BJ (cell line): ENCODE measurements around the gene NGF. TPM values are rescaled to one million over a fixed set of nuclear protein-coding genes. Genes with fewer than 3 reads are reported as not detected.

ENCODE experiments used
- CTCF ChIA-PET: fragments of 350-600 bp; formaldehyde crosslinking; extraction: SDS; loops from one replicate; lab custom pipeline; 2021; ENCODE audit warnings: antibody characterized with exemption, inconsistent platforms; lab: Yijun Ruan, JAX
- POLR2A ChIA-PET: fragments of 300-600 bp; sonication (Branson Sonifier 250); formaldehyde crosslinking; extraction: SDS; loops from one replicate; lab custom pipeline; 2021; ENCODE audit warnings: antibody characterized with exemption; lab: Charles Lee
- DNase-seq: peaks from one replicate; pipeline ENCODE4 v3.0.0-alpha.2; 2011; ENCODE audit warnings: low read depth
- H3K27me3 ChIP-seq: 2 replicates; pipeline ENCODE4 v1.6.0; 2011; ENCODE audit warnings: low read length; ENCODE audit not compliant: control insufficient read depth, insufficient read depth
- H3K36me3 ChIP-seq: 2 replicates; pipeline ENCODE4 v1.5.1; 2011; ENCODE audit warnings: low read length; ENCODE audit not compliant: control insufficient read depth, insufficient read depth
- H3K4me3 ChIP-seq: 2 replicates; pipeline ENCODE4 v1.5.1; 2011; ENCODE audit warnings: low read depth, mild to moderate bottlenecking, control low read depth, low read length
- polyA plus RNA-seq: library from polyadenylated mRNA; depleted of rRNA; stranded (reverse); fragments of >200 nt; gene quantifications from 2 replicates; pipeline ENCODE4 v1.2.3, GENCODE V29; 2011
- TF ChIP-seq, protein P1 (sequence below): IDR thresholded peaks from 2 replicates; pipeline ENCODE4 v1.5.1; 2011; ENCODE audit warnings: low read depth, mild to moderate bottlenecking, control low read depth, inconsistent platforms, low read length, moderate library complexity; ENCODE audit not compliant: insufficient read depth

Gene NGF
- polyA plus RNA-seq, 1 experiment, result 49.6 TPM

DNA sequence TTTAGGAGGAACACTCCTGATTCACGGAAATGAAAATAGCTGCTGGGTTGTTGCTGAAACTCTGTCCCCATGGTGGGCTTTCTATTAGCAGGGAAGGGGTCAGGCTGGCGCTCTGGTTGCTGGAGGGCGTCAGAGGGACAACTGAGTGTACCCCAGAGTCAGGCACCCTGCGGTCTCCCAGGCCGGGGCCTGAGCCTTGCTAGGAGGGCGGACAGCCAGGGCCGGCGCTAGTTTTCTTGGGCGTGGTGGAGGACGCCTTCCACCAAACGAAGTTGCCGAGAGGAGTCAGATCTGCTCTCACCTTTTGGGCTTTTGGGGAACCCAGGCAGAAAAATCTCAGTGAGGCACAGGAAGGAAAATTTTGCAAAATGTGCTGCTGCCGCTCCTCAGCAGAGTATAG lies 54.8 kb downstream of the NGF start:
- no peak overlapping the region for H3K4me3 ChIP-seq

DNA sequence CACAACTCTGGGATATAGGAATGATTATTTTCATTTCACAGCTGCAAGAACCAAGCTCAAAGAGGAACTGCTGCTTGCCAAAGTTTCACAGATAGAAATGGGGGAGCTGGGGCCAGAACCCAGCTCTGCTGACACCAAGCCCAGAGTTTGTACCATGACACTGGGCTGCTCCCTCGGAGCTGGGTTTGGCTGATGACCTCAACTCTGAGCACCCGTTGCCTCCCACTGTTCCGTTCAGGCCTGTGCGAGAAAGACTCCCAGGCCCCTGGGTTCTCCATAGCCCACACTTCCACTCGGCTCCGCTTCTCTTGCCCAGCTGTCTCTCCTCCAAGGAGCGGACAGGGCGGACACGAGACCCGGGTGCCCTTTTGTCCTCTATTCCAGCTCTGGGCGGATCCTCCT lies 55.2 kb downstream of the NGF start:
- no peak for DNase-seq
- ChIA-PET CTCF (interaction anchor here (0.7 to 3.1 kb wide), 3 partner anchors 19 to 186 kb away, joined by 3 to 14 read pairs (median 3); no protein-coding TSS in a partner anchor), POLR2A (no interaction called here)
- H3K4me3 ChIP-seq, result no peak overlapping the region
- H3K36me3 ChIP-seq, result peaks cover 14% of the 10 kb centered on the region
- TF ChIP-seq, protein P1, sequence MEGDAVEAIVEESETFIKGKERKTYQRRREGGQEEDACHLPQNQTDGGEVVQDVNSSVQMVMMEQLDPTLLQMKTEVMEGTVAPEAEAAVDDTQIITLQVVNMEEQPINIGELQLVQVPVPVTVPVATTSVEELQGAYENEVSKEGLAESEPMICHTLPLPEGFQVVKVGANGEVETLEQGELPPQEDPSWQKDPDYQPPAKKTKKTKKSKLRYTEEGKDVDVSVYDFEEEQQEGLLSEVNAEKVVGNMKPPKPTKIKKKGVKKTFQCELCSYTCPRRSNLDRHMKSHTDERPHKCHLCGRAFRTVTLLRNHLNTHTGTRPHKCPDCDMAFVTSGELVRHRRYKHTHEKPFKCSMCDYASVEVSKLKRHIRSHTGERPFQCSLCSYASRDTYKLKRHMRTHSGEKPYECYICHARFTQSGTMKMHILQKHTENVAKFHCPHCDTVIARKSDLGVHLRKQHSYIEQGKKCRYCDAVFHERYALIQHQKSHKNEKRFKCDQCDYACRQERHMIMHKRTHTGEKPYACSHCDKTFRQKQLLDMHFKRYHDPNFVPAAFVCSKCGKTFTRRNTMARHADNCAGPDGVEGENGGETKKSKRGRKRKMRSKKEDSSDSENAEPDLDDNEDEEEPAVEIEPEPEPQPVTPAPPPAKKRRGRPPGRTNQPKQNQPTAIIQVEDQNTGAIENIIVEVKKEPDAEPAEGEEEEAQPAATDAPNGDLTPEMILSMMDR, result no peak
- no peaks in the 10 kb centered on the region for H3K27me3 ChIP-seq

More for the DNA sequence above, 54.8 kb downstream of the NGF start:
- ChIA-PET POLR2A (no interaction called here), CTCF (interaction anchor here (1.3 to 3.1 kb wide), 2 partner anchors 18 to 144 kb away, joined by 3 to 14 read pairs; no protein-coding TSS in a partner anchor)
- H3K27me3 ChIP-seq, result no peaks in the 10 kb centered on the region
- TF ChIP-seq, protein P1, result no peak
- no peak for DNase-seq
- peaks cover 15% of the 10 kb centered on the region for H3K36me3 ChIP-seq

DNA sequence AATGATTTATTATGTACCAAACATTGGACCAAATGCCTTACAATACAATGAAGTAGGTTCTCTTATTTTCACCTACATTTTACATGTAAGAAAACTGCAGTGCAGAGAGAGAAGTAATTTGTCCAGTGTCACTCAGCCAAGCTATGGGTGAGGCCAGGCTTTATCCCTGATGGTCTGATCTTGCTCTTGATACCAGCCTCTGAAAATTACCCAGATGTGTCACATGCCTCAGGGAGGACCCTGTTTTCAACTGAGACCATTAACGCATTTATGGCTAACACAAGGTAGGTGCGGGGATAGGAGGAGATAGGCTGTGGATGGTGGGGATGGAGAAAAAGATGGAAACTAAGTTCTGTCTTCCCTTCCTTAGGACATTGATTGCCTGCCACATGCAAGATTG lies 56.9 kb downstream of the NGF start:
- no peak for DNase-seq
- TF ChIP-seq, protein P1, result no peak
- Histone ChIP-seq H3K36me3 (peaks cover 4% of the 10 kb centered on the region; the same call in 1 of the 2 replicates), H3K27me3 (no peaks in the 10 kb centered on the region), H3K4me3 (no peak overlapping the region)
- ChIA-PET POLR2A (no interaction called here), CTCF (interaction anchor here (0.9 to 3.1 kb wide), 7 partner anchors 13 to 143 kb away, joined by 3 to 14 read pairs (median 4); partner anchors contain the start of gene NGF)

DNA sequence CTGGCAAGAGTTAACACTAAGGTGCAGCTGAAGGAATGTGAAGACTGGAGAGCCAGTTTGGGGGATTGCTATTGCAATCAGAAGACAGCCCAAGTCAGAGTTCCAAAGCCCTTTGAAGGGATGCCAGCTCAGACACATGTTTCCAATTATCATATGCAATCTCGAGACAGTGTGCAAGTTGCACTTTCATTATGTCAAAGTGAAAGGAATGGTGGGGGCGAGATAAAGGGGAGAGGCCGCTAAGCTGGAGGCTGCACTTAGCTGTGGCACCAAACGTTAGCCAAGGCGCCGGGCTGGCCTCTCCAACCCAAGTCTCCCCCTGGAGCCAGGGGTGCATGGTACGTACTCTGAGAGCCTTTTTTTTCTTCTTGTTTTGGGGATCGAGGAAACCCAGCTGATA lies 58.0 kb downstream of the NGF start:
- no peaks in the 10 kb centered on the region for H3K36me3 ChIP-seq
- H3K4me3 ChIP-seq, result peak overlapping the region; percentile 18
- DNase-seq, result no peak
- ChIA-PET CTCF (interaction anchor here (0.9 to 2.3 kb wide), 7 partner anchors 10 to 142 kb away, joined by 3 to 9 read pairs (median 3); partner anchors contain the start of gene NGF), POLR2A (interaction anchor here (0.7 to 0.9 kb wide), 2 partner anchors 9 to 52 kb away, joined by 3 to 10 read pairs; no protein-coding TSS in a partner anchor)
- TF ChIP-seq, protein P1, result no peak
- no peaks in the 10 kb centered on the region for H3K27me3 ChIP-seq

DNA sequence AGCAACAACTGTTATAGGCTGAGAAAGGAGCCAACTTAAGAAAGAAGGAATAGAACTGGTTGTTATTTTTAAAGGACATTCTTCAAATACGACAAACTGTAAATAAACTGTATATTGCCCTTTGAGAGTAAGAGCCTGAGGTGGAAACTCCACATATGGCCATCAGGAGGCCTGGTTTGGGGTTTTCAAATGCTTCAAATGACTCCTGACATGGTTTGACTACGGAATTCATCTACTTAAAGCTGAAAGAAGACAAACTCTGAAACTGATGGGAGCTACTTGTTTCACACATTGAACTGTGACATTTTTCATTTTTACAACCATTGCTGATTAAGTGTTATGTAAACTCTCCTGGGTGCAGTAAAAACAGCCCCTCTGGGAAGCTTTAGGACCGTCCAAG lies 59.8 kb downstream of the NGF start:
- CTCF ChIA-PET, result interaction anchor here (0.6 to 1.6 kb wide), 5 partner anchors 13 to 317 kb away, joined by 3 to 7 read pairs (median 3); no protein-coding TSS in a partner anchor
- Histone ChIP-seq H3K4me3 (no peak overlapping the region), H3K36me3 (no peaks in the 10 kb centered on the region), H3K27me3 (no peaks in the 10 kb centered on the region)
- POLR2A ChIA-PET, result no interaction called here
- TF ChIP-seq, protein P1, result no peak
- DNase-seq, result no peak
